Activated CD8-positive, alpha-beta memory T cell treated with anti-CD3 and anti-CD28 coated beads for 24 hours (primary cell): ENCODE data around the gene PSPH.
"Not testable (repeated sequence)": the region's sequence is repeated elsewhere in the genome, so short reads cannot be mapped to it uniquely, and the experiment has no call there.

Experiments
- DNase-seq: peaks from one replicate; pipeline ENCODE4 v3.0.0-alpha.2; 2020

PSPH gene

GRCh38 chr7:56051339-56052191, at the start of gene PSPH, which contains the start of gene CCT6A:
Gene PSPH, minus strand, starts transcription at chr7:56051444. Its CDS starts 30,232 bp downstream, at chr7:56021212.
Gene CCT6A, plus strand, starts transcription at chr7:56051765. Its CDS starts 84 bp downstream, at chr7:56051849.
- DNase-seq, result peak; percentile 96

GRCh38 chr7:56099653-56100052, 48.4 kb upstream of the PSPH start:
- no peak for DNase-seq

GRCh38 chr7:56098187-56099008, 47.2 kb upstream of the PSPH start:
- DNase-seq, result not testable (repeated sequence)

- no peak for DNase-seq
Observed at GRCh38 chr7:56097700-56098099, 46.5 kb upstream of the PSPH start.

- no peak for DNase-seq
Observed at GRCh38 chr7:56092789-56093531, 41.7 kb upstream of the PSPH start, which contains the start of gene PHKG1. Gene PHKG1, minus strand, starts transcription at chr7:56092952. Its CDS starts 4,011 bp downstream, at chr7:56088941.

- not testable (repeated sequence) for DNase-seq
Observed at GRCh38 chr7:56092388-56092787, 41.1 kb upstream of the PSPH start.

GRCh38 chr7:56091591-56091990, 40.3 kb upstream of the PSPH start:
- no peak for DNase-seq

- DNase-seq, result no peak
Observed at GRCh38 chr7:56087445-56087844, 36.2 kb upstream of the PSPH start.

GRCh38 chr7:56086761-56087160, 35.5 kb upstream of the PSPH start:
- no peak for DNase-seq

GRCh38 chr7:56083150-56083785, 32.0 kb upstream of the PSPH start:
- DNase-seq, result no peak

GRCh38 chr7:56081626-56082340, 30.5 kb upstream of the PSPH start:
- DNase-seq, result no peak

- not testable (repeated sequence) for DNase-seq
Observed at GRCh38 chr7:56080726-56081435, 29.6 kb upstream of the PSPH start.

- DNase-seq, result no peak
Observed at GRCh38 chr7:56079450-56080185, 28.4 kb upstream of the PSPH start.

GRCh38 chr7:56078196-56078595, 27.0 kb upstream of the PSPH start:
- no peak for DNase-seq

GRCh38 chr7:56077681-56078080, 26.4 kb upstream of the PSPH start:
- no peak for DNase-seq

- DNase-seq, result peak; percentile 86
Observed at GRCh38 chr7:56074371-56074791, 23.1 kb upstream of the PSPH start.

GRCh38 chr7:56066376-56066775, 15.1 kb upstream of the PSPH start:
- not testable (repeated sequence) for DNase-seq

GRCh38 chr7:56063882-56064625, 12.8 kb upstream of the PSPH start, which contains the start of gene SUMF2:
Gene SUMF2, plus strand, starts transcription at chr7:56064286. Its CDS starts 26 bp downstream, at chr7:56064312.
- peak; percentile 97 for DNase-seq

GRCh38 chr7:56063500-56063881, 12.2 kb upstream of the PSPH start:
- DNase-seq, result no peak
